CD14-positive monocyte (primary cell): ENCODE results near the gene GABBR2. TPM values are rescaled to one million over a fixed set of nuclear protein-coding genes. Genes with fewer than 3 reads are reported as not detected.

Experiments used
- DNase-seq, 3 donors: peaks; one replicate each; pipeline ENCODE4 v3.0.0-alpha.2; 2011 to 2022
- H2AFZ ChIP-seq: 2 replicates; pipeline ENCODE4 v1.6.0; 2012; ENCODE audit warnings: mild to moderate bottlenecking, low read depth, low read length, inconsistent platforms; ENCODE audit not compliant: insufficient read depth, poor library complexity, severe bottlenecking
- H3K27ac ChIP-seq, 2 donors: 1 replicate in 1 of 2; 2 replicates in 1 of 2; pipeline ENCODE4 v1.5.1; 2012 to 2013; ENCODE audit warnings: low read length in 2 of 2, control low read depth in 1 of 2, inconsistent platforms in 1 of 2, low read depth in 1 of 2, mild to moderate bottlenecking in 1 of 2
- H3K27me3 ChIP-seq, 2 donors: one replicate each; pipeline versions ENCODE4 v1.6.0 to v1.6.1; 2011 to 2013; ENCODE audit warnings: low read length in 2 of 2; ENCODE audit not compliant: control insufficient read depth in 2 of 2, insufficient read depth in 2 of 2
- H3K36me3 ChIP-seq, 2 donors: replicated peaks in 1 of 2; 1 replicate in 1 of 2; 2 replicates in 1 of 2; pipeline versions ENCODE4 v1.5.1 to v1.6.1; 2012 to 2013; ENCODE audit warnings: low read length in 2 of 2, control low read depth in 1 of 2, inconsistent platforms in 1 of 2, mild to moderate bottlenecking in 1 of 2; ENCODE audit not compliant: insufficient read depth in 2 of 2, control insufficient read depth in 1 of 2
- H3K4me1 ChIP-seq, 2 donors: 1 replicate in 1 of 2; 2 replicates in 1 of 2; pipeline versions ENCODE4 v1.5.1 to v1.6.1; 2012 to 2013; ENCODE audit warnings: low read length in 2 of 2, control low read depth in 1 of 2, inconsistent platforms in 1 of 2, mild to moderate bottlenecking in 1 of 2, moderate library complexity in 1 of 2; ENCODE audit not compliant: insufficient read depth in 2 of 2, control insufficient read depth in 1 of 2
- H3K4me2 ChIP-seq: replicated peaks from 2 replicates; pipeline ENCODE3; 2012; ENCODE audit warnings: low read length, moderate library complexity, mild to moderate bottlenecking; ENCODE audit not compliant: poor library complexity, severe bottlenecking; ENCODE audit errors: extremely low read depth
- H3K4me3 ChIP-seq, 3 experiments: fragments of 200-600 bp in 1 of 3; sonication (generic) in 1 of 3; replicated peaks in 1 of 3; 1 replicate in 2 of 3; 2 replicates in 1 of 3; pipeline ENCODE4 v1.5.1; 2011 to 2013; ENCODE audit warnings: low read length in 3 of 3, mild to moderate bottlenecking in 3 of 3, control low read depth in 2 of 3, low read depth in 2 of 3, inconsistent platforms in 1 of 3, moderate library complexity in 1 of 3
- H3K79me2 ChIP-seq: 2 replicates; pipeline ENCODE4 v1.6.0; 2012; ENCODE audit warnings: mild to moderate bottlenecking, control low read depth, inconsistent platforms, low read length, moderate library complexity; ENCODE audit not compliant: insufficient read depth
- H3K9ac ChIP-seq: 2 replicates; pipeline ENCODE4 v1.6.0; 2017; ENCODE audit warnings: low read length, mild to moderate bottlenecking; ENCODE audit not compliant: insufficient read depth, poor library complexity, severe bottlenecking
- H3K9me3 ChIP-seq, 2 donors: replicated peaks in 1 of 2; 1 replicate in 1 of 2; 2 replicates in 1 of 2; pipeline versions ENCODE4 v1.5.1 to v1.6.1; 2012 to 2013; ENCODE audit warnings: low read length in 2 of 2, control low read depth in 1 of 2; ENCODE audit not compliant: control insufficient read depth in 1 of 2, insufficient read depth in 1 of 2
- H4K20me1 ChIP-seq: 2 replicates; pipeline ENCODE4 v1.6.0; 2012; ENCODE audit warnings: mild to moderate bottlenecking, low read length, control low read depth, moderate library complexity; ENCODE audit not compliant: insufficient read depth
- H3K27ac Mint-ChIP-seq, 7 donors: one replicate each; pipeline ENCODE4 v1.8.0; 2020; ENCODE audit warnings: mild to moderate bottlenecking in 7 of 7, mixed read lengths in 7 of 7, moderate library complexity in 6 of 7, inconsistent platforms in 2 of 7
- H3K27me3 Mint-ChIP-seq, 3 donors: one replicate each; pipeline ENCODE4 v1.8.0; 2021 to 2022; ENCODE audit warnings: low read depth in 3 of 3, mild to moderate bottlenecking in 3 of 3, mixed read lengths in 3 of 3, moderate library complexity in 3 of 3, inconsistent platforms in 1 of 3
- H3K36me3 Mint-ChIP-seq, 2 donors: one replicate each; pipeline ENCODE4 v1.8.0; 2020; ENCODE audit warnings: mixed read lengths in 2 of 2, inconsistent platforms in 1 of 2, mild to moderate bottlenecking in 1 of 2
- H3K4me1 Mint-ChIP-seq: one replicate; pipeline ENCODE4 v1.8.0; 2020; ENCODE audit warnings: mild to moderate bottlenecking, mixed read lengths
- H3K4me3 Mint-ChIP-seq, 2 donors: one replicate each; pipeline ENCODE4 v1.8.0; 2020; ENCODE audit warnings: mild to moderate bottlenecking in 2 of 2, mixed read lengths in 2 of 2, moderate library complexity in 1 of 2
- H3K9me3 Mint-ChIP-seq, 7 donors: one replicate each; pipeline ENCODE4 v1.8.0; 2020 to 2022; ENCODE audit warnings: mixed read lengths in 7 of 7, mild to moderate bottlenecking in 6 of 7, moderate library complexity in 6 of 7, inconsistent platforms in 2 of 7
- CTCF ChIP-seq: fragments of 200-600 bp; IDR thresholded peaks from one replicate; pipeline ENCODE4 v1.8.0; 2022; ENCODE audit warnings: antibody characterized with exemption, mild to moderate bottlenecking
- WGBS: methylation state at CpG from one replicate; pipeline ENCODE4 v1.1.5; 2013; ENCODE audit warnings: missing lambda C conversion rate; ENCODE audit not compliant: insufficient coverage; 5-methylcytosine and 5-hydroxymethylcytosine counted together
- intact Hi-C, 2 donors: fragments of 100-400 bp; cut with micrococcal nuclease; formaldehyde crosslinking; loops; one replicate each; pipeline versions ENCODE4 v1.15.0 to v1.15.1; 2023
- polyA plus RNA-seq, 3 donors: library from polyadenylated mRNA; depleted of rRNA in 1 of 3; unstranded in 2 of 3; stranded (reverse) in 1 of 3; fragments of 300-500 nt in 2 of 3; fragments of >200 nt in 1 of 3; fragmentation: Illumina TruSeq in 2 of 3; gene quantifications; 1 replicate in 2 of 3; 2 replicates in 1 of 3; pipeline ENCODE4 v1.2.3, GENCODE V29; 2012 to 2021

GABBR2 gene
- polyA plus RNA-seq, 3 donors: not detected

- WGBS: 100% methylated on average over 1 of the region's 4 CpGs
- Histone ChIP-seq H3K4me3 (no peak overlapping the region), H3K27me3 (no peaks in the 10 kb centered on the region), H3K27ac (no peak overlapping the region), H3K4me1 (no peaks in the 10 kb centered on the region), H2AFZ (no peak overlapping the region), H4K20me1 (no peaks in the 10 kb centered on the region), H3K4me2 (no peak overlapping the region), H3K9ac (no peak overlapping the region), H3K36me3 (no peaks in the 10 kb centered on the region), H3K9me3 (no peaks in the 10 kb centered on the region), H3K79me2 (no peaks in the 10 kb centered on the region)
- Mint-ChIP-seq H3K27me3 (peaks cover 3 to 12% (median 6%) of the 10 kb centered on the region in 3 donors), H3K4me3 (no peak overlapping the region), H3K4me1 (no peaks in the 10 kb centered on the region), H3K9me3 (peaks cover 0 to 1% (median 0%) of the 10 kb centered on the region in 7 donors), H3K36me3 (no peaks in the 10 kb centered on the region), H3K27ac (no peak overlapping the region)
- intact Hi-C loops: loop anchor here in 1 of 2 donors (10.0 kb wide), 1 partner anchor 58 kb away; no protein-coding TSS in a partner anchor
- no peak for TF ChIP-seq CTCF
- DNase-seq: no peak
These were observed 381.5 kb downstream of the GABBR2 start for GRCh38 chr9:98327249-98327561.

DNA sequence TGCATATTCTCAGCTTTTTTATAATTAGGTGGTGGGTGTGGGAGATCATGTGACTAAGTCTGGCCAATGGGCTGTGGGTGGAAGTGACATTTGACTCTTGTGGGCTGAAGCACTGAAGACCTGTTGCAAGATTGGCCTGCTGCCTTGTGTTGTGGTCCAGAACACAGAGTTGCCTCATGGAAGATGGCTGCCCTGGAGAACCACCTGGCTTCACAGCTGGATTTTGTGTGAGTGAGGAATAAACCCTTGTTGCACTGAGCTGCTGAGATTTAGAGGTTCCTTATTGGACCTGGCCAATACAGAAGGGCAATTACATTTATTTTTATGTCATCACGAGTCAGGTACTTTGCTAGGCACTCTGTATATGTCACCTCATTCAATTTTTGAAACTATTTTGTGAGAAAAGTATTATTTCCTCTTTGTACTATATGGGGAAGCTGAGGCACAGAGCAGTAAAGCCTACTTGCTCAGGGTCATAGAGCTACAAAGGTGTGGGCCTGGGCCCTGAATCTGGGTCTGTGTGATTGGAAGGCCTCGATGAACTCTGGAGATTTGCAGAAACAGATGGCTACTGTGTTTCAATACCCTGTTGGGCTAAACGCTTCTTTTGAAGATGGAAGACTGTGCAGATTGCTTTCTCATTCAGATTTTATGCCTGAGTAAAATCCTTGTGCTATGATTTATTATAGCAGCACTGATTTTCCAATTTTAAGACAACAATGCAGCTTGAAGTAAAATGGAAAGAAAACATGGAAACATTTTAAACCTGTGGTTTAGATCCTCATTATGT lies 382.1 kb downstream of the GABBR2 start:
- Histone ChIP-seq H2AFZ (no peak overlapping the region), H3K9ac (no peak overlapping the region), H4K20me1 (no peaks in the 10 kb centered on the region), H3K27ac (no peak overlapping the region), H3K27me3 (no peaks in the 10 kb centered on the region), H3K79me2 (no peaks in the 10 kb centered on the region), H3K4me3 (no peak overlapping the region), H3K9me3 (no peaks in the 10 kb centered on the region), H3K4me1 (no peaks in the 10 kb centered on the region), H3K4me2 (no peak overlapping the region), H3K36me3 (no peaks in the 10 kb centered on the region)
- no peak for TF ChIP-seq CTCF
- Mint-ChIP-seq H3K36me3 (no peaks in the 10 kb centered on the region), H3K4me1 (no peaks in the 10 kb centered on the region), H3K4me3 (no peak overlapping the region), H3K9me3 (peaks cover 0 to 1% (median 0%) of the 10 kb centered on the region in 7 donors), H3K27me3 (peaks cover 3 to 12% (median 6%) of the 10 kb centered on the region in 3 donors), H3K27ac (no peak overlapping the region)
- intact Hi-C loops: loop anchor here in 1 of 2 donors (10.0 kb wide), 1 partner anchor 58 kb away; no protein-coding TSS in a partner anchor
- WGBS: 100% methylated on average over 1 of the region's 3 CpGs
- DNase-seq: no peak
